Stimulated activated naive CD8-positive, alpha-beta T cell treated with anti-CD3 and anti-CD28 coated beads, Interleukin-15, Interleukin-2, amounts not matched to agents 100 U/mL and 50 U/mL, for 24 hours (primary cell): ENCODE results near the gene ZNF532.
"Not testable (repeated sequence)": the region's sequence is repeated elsewhere in the genome, so short reads cannot be mapped to it uniquely, and the experiment has no call there.

ENCODE experiments used
- ATAC-seq: fragments of 150-1000 bp; cut with Tn5 transposase; one replicate; pipeline ENCODE4 v1.10.0; 2021
- DNase-seq: peaks from one replicate; pipeline ENCODE4 v3.0.0; 2021

ZNF532 gene

DNA sequence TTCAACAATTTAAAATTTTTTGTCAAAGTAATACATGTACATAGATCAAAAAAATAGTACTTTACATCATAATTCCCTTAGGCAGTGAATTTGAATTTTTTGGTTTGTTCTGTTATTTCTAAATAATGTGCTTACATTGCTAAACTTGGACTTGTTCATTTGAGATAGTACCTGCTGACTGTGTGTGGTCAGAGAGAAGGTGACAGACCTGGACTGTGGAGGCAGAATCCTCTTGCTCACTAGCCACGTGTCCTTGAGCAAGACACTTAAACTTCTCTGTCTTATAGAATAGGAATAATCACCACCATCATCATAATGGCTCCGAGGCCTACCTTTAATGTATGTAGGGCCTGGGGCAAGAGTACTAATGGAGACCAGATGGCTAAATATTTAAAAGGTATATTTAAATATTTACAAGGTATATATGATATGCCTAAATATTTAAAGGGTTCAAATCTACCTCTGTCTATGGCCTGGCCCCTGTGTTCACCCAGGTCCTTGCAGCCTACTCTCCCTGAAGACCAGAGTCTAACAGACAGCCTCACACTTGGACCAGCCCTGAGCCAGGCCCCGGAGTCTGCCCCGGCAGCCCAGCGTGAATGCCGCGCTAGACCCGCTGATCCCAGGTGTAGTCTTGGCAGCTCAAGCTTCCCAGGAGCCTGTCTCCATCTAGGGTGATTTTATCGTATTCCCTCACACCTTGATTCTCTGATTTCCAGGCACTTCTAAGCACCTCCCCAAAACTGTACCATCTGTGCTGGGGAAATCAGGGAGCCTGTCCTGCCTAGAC is 33.5 kb downstream of the ZNF532 start:
- ATAC-seq (no peak), DNase-seq (no peak)

DNA sequence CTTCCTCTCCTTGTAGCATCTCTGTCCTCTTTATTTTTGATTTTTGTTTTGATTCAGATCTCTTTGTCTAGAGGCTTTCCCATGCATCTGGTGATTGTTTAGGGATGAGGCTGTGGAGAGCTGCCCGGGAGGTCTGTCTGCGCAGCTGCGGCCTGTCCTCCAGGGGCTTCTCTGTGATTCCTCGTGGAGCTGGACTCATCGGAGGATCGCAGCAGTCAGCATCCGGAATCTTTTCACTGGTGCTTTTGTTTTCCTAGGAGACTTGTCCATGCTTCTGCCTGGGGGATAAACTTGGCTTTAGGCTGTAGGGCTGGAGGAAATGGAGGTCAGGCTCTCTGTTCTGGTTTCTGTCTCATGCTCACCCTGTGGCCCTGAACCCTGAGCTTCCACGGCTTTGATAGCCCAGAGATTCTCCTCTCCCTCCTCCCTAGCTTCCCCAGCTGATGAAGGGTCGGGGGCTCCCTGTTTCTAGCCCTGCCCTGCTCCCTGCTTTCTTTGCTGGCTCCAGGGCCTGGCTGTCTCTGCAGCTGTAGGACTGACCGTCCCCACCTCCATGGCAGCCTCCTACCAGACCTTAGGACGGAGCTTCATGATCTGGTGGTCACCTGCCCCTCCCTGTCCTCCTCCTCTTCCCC is 35.5 kb downstream of the ZNF532 start:
- DNase-seq, result no peak
- no peak for ATAC-seq

DNA sequence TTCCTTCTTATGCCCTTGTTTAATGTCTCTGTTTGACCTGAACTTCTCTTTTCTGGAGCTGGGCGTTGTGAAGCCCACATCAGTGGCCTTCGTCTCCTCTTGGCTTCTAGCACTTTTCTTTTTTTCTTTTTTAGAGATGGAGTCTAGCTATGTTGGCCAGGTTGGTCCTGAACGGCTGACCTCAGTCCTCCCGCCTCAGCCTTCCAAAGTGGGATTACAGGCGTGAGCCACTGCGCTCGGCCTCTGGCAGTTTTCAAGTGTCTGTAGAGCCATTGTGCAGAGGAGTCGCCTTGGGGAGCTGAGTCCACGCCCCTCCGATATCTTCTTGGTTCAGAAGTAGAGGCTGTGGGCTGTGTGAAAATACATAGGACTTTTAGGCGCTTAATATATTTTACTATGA is 36.5 kb downstream of the ZNF532 start:
- no peak for DNase-seq
- ATAC-seq, result no peak

DNA sequence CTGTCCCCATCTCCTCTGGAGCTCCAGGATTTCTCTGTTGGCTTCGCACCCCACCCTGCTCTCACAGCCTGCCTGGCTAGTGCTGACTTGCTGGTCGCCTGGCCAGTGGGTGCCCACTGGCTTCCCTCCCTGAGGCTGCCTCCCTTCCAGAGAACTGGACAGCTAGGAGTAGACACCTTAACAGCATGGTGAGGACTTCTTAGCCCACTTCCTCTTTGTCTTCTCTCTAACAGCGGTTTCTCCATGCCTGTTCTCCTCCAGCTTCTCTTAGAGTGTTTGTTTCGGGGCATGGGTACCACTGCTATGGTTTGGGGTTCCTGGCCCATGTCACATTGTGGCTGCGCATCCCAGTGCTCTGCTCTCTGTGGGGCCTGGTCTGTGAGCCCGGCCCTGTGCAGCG is 37.1 kb downstream of the ZNF532 start:
- ATAC-seq (no peak), DNase-seq (no peak)

DNA sequence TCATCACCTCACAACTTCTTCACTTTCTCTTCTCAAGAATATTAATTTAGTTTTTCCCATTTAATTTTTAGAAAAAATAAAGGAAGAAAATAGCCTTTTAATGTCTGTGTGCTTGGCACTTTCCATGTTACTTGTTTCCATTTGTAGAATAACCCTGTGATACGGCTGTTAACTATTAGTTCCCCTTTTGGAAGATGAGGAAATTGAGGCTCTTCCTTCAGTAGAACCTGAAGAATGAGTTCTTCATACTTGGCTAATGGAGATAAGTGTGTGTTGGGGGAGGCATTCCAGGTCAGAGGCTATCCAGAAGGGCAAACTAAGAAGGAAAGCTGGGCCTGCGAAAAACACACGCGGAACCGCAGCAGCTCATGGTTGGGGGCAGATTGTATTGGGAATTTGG is 38.3 kb downstream of the ZNF532 start:
- ATAC-seq, result no peak
- no peak for DNase-seq

DNA sequence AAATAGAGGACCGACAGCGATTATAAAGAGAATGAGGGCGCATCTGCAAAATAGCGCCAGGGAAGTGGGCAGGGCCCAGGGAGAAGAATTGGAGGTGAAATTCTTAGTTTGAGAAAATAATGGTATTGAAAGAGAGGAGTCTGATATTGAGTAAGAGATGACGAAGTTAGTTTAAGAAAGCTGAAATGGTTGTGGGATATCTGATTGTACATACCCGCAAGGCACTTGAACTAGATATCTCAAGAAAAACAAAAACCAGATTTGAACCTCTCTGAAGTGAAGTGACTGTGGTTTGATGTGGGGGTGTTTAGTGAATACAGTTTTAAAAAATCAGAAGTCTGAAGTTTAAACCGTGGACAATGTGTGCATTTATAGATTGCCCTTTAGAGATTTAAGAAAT is 38.9 kb downstream of the ZNF532 start:
- DNase-seq, result no peak
- no peak for ATAC-seq

DNA sequence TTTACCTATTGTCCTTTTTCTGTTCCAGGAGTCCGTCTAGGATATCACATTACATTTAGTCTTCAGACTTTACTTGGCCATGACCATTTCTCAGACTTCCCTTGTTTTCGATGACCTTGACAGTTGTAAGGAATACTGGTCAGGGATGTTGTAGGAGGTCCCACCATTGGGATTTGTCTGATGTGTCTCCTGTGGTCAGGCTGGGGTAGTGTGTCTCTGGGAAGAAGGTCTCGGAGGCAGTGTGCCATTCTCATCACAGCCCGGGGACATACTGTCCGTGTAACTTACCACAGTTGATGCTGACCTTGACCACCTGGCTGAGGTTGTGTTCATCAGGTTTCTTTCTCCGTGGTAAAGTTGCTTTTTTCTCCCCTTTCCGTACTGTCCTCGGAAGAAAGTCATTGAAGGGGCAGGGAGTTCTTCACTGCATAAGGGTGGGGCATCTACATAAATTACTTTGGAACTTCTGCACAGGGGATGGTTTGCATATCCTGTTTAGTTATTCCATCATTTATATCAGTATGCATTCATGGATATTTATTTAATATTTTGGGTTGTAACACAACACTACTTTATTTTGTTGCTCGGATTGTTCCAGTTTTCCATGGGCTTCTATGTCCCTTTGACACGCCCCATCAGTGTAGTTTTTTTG is 41.2 kb downstream of the ZNF532 start:
- ATAC-seq (peak; percentile 14), DNase-seq (no peak)

DNA sequence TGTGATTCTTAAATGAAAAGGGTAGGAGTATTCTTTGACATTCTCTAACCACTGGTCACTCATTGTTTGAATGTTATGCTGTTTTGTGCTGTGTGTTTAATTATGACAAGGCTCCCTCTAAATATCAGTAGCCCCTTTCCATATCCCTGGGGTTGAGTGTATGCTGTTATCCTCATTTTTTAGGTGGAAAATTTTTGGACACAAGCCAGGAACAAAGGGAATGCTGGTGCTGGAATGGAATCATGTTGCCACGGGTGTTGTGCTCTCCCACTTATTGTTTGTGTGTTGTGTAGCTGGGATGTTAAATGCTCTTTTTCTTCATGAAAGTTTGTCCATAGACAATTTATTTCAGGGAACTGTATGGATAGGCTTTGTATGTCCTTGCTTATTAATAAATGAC is 43.3 kb downstream of the ZNF532 start:
- no peak for DNase-seq
- no peak for ATAC-seq

DNA sequence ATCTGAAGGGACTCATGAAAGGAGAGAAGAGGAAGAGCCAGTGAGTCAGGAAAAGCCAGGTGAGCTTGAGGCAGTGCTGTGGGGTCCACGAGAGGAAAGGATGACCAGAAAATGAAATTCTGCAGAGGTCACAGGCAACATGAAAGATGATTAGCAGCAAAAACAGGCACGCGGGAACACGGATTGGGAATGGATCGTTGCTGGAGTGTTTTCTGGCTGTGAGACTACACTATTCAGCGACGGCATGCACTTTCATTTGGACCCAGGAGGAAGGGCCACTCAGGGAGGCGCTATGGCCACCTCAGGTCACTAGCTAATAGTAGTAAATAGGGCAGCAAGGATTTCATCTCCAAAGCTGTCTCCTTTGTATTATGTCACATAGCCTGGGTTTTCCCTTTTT is 44.8 kb downstream of the ZNF532 start:
- ATAC-seq, result no peak

DNA sequence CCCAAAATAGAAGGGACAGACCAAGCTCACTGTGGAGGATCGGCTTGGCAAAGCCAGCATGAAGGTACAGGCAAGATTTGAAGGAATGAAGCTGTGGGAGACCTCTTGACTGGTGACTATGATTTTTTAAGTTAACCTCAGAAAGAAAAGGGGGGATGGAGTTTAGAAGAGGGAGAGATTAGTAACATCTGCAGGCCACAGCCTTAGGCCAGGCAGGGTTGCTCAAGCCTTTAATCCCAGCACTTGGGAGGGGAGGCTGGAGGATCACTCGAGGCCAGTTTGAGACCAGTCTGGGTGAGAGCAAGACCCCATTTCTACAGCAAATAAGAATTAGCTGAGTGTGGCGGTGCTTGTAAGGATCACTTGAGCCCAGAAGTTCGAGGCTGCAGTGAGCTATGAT is 46.6 kb downstream of the ZNF532 start:
- DNase-seq (no peak), ATAC-seq (no peak)

More for the DNA sequence above, 44.8 kb downstream of the ZNF532 start:
- DNase-seq, result no peak

DNA sequence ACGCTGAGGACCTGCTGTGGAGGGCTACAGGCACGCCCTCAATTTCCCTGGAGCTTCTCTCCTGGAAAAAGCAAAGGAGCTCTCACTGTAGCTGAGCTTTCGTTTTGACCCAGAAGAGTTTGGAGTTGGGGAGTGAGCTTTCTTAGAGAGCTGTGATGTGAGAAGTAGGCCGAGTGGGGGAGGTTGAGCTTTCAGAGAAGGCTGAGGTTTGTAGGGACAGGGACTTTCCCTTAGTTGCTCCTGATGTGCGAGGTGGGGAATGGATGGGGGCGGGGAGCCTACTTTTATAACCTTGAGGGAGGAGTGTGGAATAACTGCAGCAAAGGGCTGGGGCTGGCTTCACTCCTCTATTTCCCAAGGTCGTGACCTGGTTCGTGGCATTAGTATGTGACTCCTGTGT is 47.1 kb downstream of the ZNF532 start:
- ATAC-seq, result no peak

DNA sequence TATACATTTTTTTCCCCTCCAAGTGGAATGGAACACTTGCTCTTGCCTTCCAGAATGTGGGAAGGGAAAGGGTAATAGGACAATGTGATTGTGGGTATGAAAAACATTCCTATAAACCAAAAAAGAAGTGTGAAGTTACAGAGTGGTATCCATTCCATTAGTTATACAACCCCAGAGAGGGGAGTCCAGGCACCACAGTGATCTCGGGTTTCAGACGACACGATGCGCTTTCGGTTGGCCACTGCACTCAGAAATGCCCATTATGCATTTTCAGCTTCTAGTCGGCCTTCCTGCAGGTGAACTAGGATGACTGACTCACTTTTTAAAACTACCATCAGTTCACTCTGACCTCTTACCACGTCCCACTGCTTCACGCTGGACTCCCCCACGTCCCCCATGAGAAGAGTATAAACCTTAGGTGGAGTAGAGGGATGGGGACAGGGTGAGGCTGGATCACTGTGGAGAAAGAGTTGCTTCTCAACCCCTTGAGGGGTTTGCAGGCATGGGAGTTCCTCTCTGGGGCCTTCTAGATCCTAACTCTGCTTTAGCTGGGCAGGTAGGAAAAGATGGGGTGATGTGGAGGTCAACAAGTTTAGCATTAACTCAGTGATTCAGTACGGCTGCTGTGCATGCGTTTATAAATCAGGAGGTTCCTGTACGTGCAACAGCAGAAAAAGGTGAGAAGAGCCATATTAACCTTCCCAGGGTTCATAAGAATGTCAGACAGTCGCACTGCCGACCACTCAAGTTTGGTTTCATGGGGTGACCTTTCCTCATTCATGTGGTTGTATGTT is 50.5 kb downstream of the ZNF532 start:
- ATAC-seq (no peak), DNase-seq (no peak)

More for the DNA sequence above, 47.1 kb downstream of the ZNF532 start:
- DNase-seq, result no peak

DNA sequence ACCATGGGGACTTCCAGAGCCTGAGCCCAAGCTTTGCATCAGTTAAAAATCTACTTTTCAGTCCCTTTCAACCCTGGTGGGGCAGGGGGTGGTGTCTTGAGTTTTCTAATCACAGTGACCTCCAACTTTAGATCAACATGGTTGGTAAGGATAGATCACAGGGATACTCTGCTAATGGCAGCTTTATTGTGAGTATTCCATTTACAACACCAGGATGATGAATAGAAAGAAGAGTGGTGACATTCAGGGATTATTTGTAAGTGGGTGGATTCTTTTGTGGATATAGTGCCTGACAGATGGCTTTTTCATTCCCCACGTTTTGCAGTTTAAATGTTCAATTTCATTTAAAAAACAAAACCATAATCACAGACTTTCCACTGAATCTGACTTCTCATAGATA is 51.3 kb downstream of the ZNF532 start:
- DNase-seq (no peak), ATAC-seq (no peak)

DNA sequence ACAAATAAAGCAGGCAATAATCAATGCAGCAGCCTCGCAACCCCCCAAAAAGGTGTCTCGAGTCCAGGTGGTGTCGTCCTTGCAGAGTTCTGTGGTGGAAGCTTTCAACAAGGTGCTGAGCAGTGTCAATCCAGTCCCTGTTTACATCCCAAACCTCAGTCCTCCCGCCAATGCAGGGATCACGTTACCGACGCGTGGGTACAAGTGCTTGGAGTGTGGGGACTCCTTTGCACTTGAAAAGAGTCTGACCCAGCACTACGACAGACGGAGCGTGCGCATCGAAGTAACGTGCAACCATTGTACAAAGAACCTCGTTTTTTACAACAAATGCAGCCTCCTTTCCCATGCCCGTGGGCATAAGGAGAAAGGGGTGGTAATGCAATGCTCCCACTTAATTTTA is 55.3 kb downstream of the ZNF532 start:
- not testable (repeated sequence) for ATAC-seq, DNase-seq

DNA sequence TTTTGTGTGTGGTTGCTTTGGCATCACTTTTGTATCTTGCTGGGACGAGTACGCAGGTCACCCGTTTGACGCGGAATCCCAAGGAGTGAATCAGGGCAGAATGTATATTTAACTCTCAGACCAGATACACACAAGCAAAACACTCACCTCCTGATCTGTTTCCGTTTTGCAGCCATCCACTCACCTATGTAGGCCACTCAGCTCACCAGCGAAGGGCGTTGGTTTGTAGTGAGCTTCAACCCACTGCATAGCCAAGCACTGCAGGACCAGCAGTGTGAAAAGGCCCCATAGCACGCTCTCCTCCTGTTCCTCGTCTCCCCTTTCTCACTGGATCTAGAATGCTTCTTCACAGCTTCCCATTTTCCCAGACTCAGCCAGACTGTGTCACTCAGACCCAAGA is 58.3 kb downstream of the ZNF532 start:
- DNase-seq, result no peak

DNA sequence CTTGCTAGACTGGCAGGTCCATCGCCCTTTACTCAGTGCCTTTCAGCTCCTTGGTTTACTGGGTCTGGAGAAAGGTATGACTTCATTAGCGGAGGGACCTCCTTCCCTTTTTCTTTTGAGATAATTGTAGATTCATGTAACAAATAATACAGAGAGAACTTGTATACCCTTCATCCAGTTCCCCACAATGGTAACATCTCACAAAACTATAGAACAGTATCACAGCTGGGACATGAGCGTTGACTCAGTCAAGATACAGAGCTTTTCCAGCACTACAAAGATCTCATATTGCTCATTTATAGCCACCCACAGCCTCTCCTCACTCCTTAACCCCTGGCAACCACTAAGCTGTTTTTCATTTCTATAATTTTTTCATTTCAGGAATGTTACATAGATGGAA is 59.8 kb downstream of the ZNF532 start:
- ATAC-seq (no peak), DNase-seq (no peak)

More for the DNA sequence above, 58.3 kb downstream of the ZNF532 start:
- ATAC-seq, result no peak

DNA sequence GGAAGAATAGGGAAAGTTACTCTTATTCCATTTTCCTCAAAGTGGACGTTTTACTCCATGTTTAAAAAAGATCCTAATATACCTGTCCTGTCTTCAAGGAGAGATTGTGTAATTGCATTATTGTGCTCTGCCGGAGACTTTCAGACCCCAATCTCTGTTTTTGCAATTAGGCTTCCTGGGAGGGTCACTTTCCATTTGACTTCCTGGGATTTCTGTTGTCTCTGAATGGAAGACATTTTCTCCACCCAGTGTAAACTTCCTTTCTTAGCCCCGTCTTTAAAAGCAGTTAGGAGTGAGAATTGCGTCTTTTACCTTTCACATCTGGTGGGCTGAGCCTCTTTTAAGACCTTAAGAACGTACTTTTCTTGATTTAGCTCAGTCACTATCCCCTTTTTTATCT is 63.0 kb downstream of the ZNF532 start:
- ATAC-seq, result no peak
- no peak for DNase-seq

DNA sequence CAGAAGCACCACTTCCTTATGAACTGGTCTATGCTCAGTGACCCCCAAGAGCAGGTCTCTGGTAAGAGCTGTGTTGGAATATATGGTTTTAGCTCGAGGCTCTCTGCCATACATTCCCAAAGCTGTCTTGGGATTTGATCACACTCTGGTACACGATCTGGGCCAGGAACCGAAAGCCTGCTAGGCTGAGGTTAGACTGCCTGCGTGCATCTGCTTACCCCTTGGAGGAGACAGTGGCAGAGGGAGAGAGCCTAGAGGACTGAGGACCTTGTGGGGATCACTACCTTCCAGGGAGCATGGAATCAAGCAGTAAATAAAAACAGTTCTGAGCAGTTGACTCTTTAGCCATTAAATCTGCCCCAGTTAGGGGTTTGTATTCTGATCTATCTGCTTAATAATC is 63.7 kb downstream of the ZNF532 start:
- ATAC-seq (no peak), DNase-seq (no peak)

DNA sequence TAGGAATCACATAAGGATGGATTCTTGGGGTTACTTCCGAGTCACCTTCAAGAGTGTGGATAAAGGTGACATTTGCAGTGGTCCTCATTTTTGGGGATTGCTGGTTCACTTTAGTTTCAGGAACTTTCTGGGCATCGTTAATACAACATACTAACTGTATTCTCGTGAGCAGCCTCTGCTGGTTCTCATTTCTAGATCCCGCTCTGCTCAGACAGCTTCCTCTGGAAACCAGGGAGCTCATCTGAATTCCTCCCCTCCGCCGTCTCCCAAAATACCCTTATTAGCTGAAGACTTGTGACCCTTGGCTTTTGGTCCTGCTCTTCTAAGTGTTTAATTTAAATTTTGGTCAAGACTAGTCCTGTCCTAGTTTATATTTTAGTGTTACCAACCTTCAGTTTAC is 64.5 kb downstream of the ZNF532 start:
- DNase-seq (no peak), ATAC-seq (no peak)

DNA sequence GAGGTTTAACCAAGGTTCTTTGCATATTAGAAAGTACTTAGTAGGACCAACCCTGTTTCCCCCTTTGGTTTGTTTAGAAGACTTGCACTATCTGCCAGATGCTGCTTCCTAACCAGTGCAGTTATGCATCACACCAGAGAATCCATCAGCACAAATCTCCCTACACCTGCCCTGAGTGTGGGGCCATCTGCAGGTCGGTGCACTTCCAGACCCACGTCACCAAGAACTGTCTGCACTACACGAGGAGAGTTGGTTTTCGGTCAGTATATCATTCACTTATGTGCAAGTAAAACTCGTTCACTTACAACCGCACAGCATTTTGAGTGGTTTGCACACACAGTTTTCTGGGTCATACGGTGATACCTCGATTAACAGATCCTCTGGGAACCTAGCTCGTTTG is 69.7 kb downstream of the ZNF532 start:
- no peak for DNase-seq
- no peak for ATAC-seq

DNA sequence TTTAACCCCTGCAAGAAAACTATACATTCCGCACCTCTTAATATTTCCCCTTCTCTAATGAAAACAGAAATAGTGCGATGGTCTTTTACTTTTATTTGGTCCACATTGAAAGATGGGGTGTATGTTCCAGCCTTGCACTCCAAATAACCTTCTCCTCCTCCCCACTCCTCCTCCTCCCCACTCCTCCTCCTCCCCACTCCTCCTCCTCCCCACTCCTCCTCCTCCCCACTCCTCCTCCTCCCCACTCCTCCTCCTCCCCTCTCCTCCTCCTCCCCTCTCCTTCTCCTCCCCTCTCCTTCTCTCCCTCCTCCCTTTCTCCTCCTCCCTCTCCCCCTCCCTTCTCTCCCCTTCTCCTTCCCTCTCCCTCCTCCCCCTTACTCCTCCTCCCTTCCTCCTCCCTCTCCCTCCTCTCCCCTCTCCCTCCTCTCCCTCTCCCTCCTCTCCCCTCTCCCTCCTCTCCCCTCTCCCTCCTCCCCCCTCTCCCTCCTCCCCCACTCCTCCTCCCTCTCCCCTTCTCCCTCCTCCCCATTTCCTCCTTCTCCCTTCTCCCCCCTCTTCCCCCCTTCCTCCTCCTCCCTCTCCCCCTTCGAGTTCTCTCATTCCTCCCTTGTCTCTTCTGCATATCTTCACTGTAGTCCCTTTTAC is 70.4 kb downstream of the ZNF532 start:
- DNase-seq (no peak), ATAC-seq (no peak)
